ENCODE data around the gene PSMD3. TPM values are rescaled to one million over a fixed set of nuclear protein-coding genes. Genes with fewer than 3 reads are reported as not detected.
"Not testable (repeated sequence)": the region's sequence is repeated elsewhere in the genome, so short reads cannot be mapped to it uniquely, and the experiment has no call there.

The PSMD3 gene
- total and polyA plus RNA-seq, 2 donors (not counting 1 experiment from before 2014, with no cell fraction given): 55.5 to 66.9 TPM

GRCh38 chr17:39999067-39999466, 18.5 kb downstream of the PSMD3 start:
- H3K4me2 ChIP-seq (ENCODE audit: extremely low read depth, insufficient read depth, low read length): no peak overlapping the region
- H3K9ac ChIP-seq (ENCODE audit: insufficient read depth, low read length): no peak overlapping the region
- DNase-seq (ENCODE audit: low read depth in 2 of 2): peak in 1 of 2 donors; percentile 29
- no peak overlapping the region for H2AFZ ChIP-seq (ENCODE audit: low read length)
- no peak overlapping the region for H3K4me3 ChIP-seq (replicated peaks in 1 of 4; ENCODE audit: control extremely low read depth in 1 of 4, insufficient read depth in 1 of 4, low read depth in 3 of 4, low read length in 4 of 4)
- no peaks in the 10 kb centered on the region for H3K9me3 ChIP-seq (ENCODE audit: control insufficient read depth, insufficient read depth, low read depth, low read length)
- no peaks in the 10 kb centered on the region for H3K27me3 ChIP-seq (ENCODE audit: control insufficient read depth, insufficient read depth, low read length)
- H3K27ac ChIP-seq (ENCODE audit: insufficient read depth, low read length): no peak overlapping the region
- TF ChIP-seq EZH2 (IDR thresholded peaks at IDR 0.05; ENCODE audit: low read length, missing control alignments) (no peak), CTCF (conservative IDR thresholded peaks at IDR 0.05 in 1 of 2, IDR thresholded peaks at IDR 0.05 in 1 of 2; ENCODE audit: low read depth in 1 of 2, low read length in 2 of 2) (no peak)
- peaks cover 16% of the 10 kb centered on the region for H3K36me3 ChIP-seq (ENCODE audit: control insufficient read depth, insufficient read depth, low read length)
- H4K20me1 ChIP-seq (ENCODE audit: control insufficient read depth, extremely low read depth, insufficient read depth, low read length): no peaks in the 10 kb centered on the region
- H3K79me2 ChIP-seq (ENCODE audit: control insufficient read depth, insufficient read depth, low read length): no peaks in the 10 kb centered on the region
- no peaks in the 10 kb centered on the region for H3K4me1 ChIP-seq (ENCODE audit: control insufficient read depth, extremely low read depth, insufficient read depth, low read length)

GRCh38 chr17:40000161-40000560, 19.6 kb downstream of the PSMD3 start:
- H2AFZ ChIP-seq (ENCODE audit: low read length): no peak overlapping the region
- H3K4me3 ChIP-seq (replicated peaks in 1 of 4; ENCODE audit: control extremely low read depth in 1 of 4, insufficient read depth in 1 of 4, low read depth in 3 of 4, low read length in 4 of 4): no peak overlapping the region
- no peaks in the 10 kb centered on the region for H3K79me2 ChIP-seq (ENCODE audit: control insufficient read depth, insufficient read depth, low read length)
- H3K4me2 ChIP-seq (ENCODE audit: extremely low read depth, insufficient read depth, low read length): no peak overlapping the region
- no peak overlapping the region for H3K27ac ChIP-seq (ENCODE audit: insufficient read depth, low read length)
- TF ChIP-seq EZH2 (IDR thresholded peaks at IDR 0.05; ENCODE audit: low read length, missing control alignments) (no peak), CTCF (conservative IDR thresholded peaks at IDR 0.05 in 1 of 2, IDR thresholded peaks at IDR 0.05 in 1 of 2; ENCODE audit: low read depth in 1 of 2, low read length in 2 of 2) (no peak)
- H3K9ac ChIP-seq (ENCODE audit: insufficient read depth, low read length): no peak overlapping the region
- H3K9me3 ChIP-seq (ENCODE audit: control insufficient read depth, insufficient read depth, low read depth, low read length): no peaks in the 10 kb centered on the region
- no peaks in the 10 kb centered on the region for H4K20me1 ChIP-seq (ENCODE audit: control insufficient read depth, extremely low read depth, insufficient read depth, low read length)
- no peak for DNase-seq (ENCODE audit: low read depth in 2 of 2)
- no peaks in the 10 kb centered on the region for H3K27me3 ChIP-seq (ENCODE audit: control insufficient read depth, insufficient read depth, low read length)
- no peaks in the 10 kb centered on the region for H3K4me1 ChIP-seq (ENCODE audit: control insufficient read depth, extremely low read depth, insufficient read depth, low read length)
- peaks cover 9% of the 10 kb centered on the region for H3K36me3 ChIP-seq (ENCODE audit: control insufficient read depth, insufficient read depth, low read length)

- not testable (repeated sequence) for H3K4me2 ChIP-seq (ENCODE audit: extremely low read depth, insufficient read depth, low read length); H3K9ac ChIP-seq (ENCODE audit: insufficient read depth, low read length); H3K27me3 ChIP-seq (ENCODE audit: control insufficient read depth, insufficient read depth, low read length); H3K4me1 ChIP-seq (ENCODE audit: control insufficient read depth, extremely low read depth, insufficient read depth, low read length); H3K4me3 ChIP-seq (replicated peaks in 1 of 4; ENCODE audit: control extremely low read depth in 1 of 4, insufficient read depth in 1 of 4, low read depth in 3 of 4, low read length in 4 of 4); H2AFZ ChIP-seq (ENCODE audit: low read length); H3K27ac ChIP-seq (ENCODE audit: insufficient read depth, low read length); H3K36me3 ChIP-seq (ENCODE audit: control insufficient read depth, insufficient read depth, low read length); H4K20me1 ChIP-seq (ENCODE audit: control insufficient read depth, extremely low read depth, insufficient read depth, low read length); H3K79me2 ChIP-seq (ENCODE audit: control insufficient read depth, insufficient read depth, low read length); H3K9me3 ChIP-seq (ENCODE audit: control insufficient read depth, insufficient read depth, low read depth, low read length); DNase-seq (ENCODE audit: low read depth in 2 of 2)
Measured at GRCh38 chr17:40001335-40001734, 20.7 kb downstream of the PSMD3 start.
